ENCODE data around the gene HTR6.

DNA sequence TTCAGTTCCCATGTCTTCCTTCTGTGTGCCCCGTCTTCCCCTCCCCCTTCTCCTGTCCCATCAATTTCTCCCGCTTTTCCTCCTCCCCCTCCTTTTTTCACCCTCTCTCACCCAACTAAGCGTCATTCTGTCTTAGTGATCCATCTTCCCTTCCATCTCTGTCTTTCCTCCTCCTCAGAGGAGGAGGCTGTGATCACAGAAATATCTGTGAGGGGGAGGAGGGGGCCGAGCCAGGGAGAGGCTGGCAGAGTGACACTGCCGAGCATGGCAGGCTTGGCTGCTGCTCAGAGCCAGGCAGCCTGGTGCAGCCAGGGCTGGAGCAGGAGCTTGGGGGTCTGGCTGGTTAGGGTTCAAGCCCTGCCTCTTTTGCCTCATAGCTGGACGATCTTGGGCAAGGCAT, 7.6 kb downstream of the HTR6 start:
- TF ChIP-seq, protein P1, sequence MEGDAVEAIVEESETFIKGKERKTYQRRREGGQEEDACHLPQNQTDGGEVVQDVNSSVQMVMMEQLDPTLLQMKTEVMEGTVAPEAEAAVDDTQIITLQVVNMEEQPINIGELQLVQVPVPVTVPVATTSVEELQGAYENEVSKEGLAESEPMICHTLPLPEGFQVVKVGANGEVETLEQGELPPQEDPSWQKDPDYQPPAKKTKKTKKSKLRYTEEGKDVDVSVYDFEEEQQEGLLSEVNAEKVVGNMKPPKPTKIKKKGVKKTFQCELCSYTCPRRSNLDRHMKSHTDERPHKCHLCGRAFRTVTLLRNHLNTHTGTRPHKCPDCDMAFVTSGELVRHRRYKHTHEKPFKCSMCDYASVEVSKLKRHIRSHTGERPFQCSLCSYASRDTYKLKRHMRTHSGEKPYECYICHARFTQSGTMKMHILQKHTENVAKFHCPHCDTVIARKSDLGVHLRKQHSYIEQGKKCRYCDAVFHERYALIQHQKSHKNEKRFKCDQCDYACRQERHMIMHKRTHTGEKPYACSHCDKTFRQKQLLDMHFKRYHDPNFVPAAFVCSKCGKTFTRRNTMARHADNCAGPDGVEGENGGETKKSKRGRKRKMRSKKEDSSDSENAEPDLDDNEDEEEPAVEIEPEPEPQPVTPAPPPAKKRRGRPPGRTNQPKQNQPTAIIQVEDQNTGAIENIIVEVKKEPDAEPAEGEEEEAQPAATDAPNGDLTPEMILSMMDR (IDR thresholded peaks at IDR 0.05), result no peak
- no peak for TF ChIP-seq POLR2A (IDR thresholded peaks at IDR 0.05)
